MM.1S (cell line): ENCODE data around the gene GALNT9.

Source experiments
- CTCF ChIP-seq: fragments of 300-600 bp; sonication (generic); IDR thresholded peaks from 2 replicates; pipeline ENCODE4 v1.5.1; 2016; ENCODE audit warnings: antibody characterized with exemption, low read length, mixed read lengths
- EZH2 ChIP-seq: fragments of 300-600 bp; sonication (generic); optimal IDR thresholded peaks from 2 replicates; pipeline ENCODE3; 2017; ENCODE audit warnings: low read depth, mild to moderate bottlenecking, antibody characterized with exemption, low read length, mixed read lengths
- EZH2phosphoT487 ChIP-seq: fragments of 300-600 bp; sonication (generic); IDR thresholded peaks from 2 replicates; pipeline ENCODE4 v1.6.1; 2018; ENCODE audit warnings: antibody characterized with exemption, low read length

GRCh38 chr12:132312516-132312915 is 16.9 kb downstream of the GALNT9 start:
- TF ChIP-seq EZH2: no peak
- no peak for TF ChIP-seq CTCF
- TF ChIP-seq EZH2phosphoT487: no peak
